ENCODE data around the gene SBF2. TPM values are rescaled to one million over a fixed set of nuclear protein-coding genes. Genes with fewer than 3 reads are reported as not detected.

Gene SBF2
- total and polyA plus RNA-seq, 2 of the 13 experiments (the other 11 are each of a cell fraction or from before 2014, with no cell fraction given), result 24.0 to 45.8 TPM

DNA sequence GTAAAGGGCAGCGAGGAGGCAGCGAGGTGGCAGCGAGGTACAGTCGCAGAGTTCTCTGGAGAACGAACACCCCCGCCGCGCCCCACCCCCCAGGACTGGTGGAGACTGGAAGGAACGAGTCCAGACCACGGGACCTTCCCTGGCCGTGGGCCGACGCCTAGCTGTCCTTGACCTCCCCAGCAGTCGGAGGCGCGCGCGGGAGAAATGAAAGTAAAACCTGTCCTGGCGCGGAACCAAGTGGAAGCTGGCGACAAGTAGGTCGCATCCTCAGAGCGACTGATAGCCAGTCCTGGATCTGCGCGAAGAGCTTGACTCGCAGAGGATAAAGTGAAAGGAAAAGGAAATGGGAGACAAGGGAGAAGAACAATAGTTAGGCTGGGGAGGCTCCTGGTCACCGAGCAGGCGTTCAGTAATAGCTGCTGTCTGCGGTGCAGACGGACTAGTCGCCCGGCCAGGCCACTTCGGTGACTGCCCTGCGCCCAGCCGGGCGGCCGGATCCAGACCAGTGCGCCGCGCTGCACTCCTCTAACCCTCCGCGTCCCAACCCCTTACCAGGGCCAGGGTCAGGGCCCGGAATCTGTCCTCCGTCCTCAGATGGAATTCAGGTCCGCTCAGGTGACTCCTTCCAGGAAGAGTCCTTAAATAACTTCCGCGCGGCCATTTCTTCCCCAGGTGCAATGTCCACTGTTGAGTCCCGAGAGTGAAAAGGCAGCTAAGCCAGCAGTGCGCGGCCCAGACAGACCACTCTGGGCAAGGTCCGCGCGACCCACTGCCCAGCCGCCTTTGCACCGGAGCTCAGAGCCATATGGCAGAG lies 8.9 kb upstream of the SBF2 start (continued):
- TF ChIP-seq, protein P1, sequence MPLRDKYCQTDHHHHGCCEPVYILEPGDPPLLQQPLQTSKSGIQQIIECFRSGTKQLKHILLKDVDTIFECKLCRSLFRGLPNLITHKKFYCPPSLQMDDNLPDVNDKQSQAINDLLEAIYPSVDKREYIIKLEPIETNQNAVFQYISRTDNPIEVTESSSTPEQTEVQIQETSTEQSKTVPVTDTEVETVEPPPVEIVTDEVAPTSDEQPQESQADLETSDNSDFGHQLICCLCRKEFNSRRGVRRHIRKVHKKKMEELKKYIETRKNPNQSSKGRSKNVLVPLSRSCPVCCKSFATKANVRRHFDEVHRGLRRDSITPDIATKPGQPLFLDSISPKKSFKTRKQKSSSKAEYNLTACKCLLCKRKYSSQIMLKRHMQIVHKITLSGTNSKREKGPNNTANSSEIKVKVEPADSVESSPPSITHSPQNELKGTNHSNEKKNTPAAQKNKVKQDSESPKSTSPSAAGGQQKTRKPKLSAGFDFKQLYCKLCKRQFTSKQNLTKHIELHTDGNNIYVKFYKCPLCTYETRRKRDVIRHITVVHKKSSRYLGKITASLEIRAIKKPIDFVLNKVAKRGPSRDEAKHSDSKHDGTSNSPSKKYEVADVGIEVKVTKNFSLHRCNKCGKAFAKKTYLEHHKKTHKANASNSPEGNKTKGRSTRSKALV (CRISPR knock-in tag; IDR thresholded peaks at IDR 0.05), result peak; percentile 90
- peak; percentile 18; the same call in 1 of the 2 replicates for TF ChIP-seq SPEN (CRISPR knock-in tag; IDR thresholded peaks at IDR 0.05; ENCODE audit: low read depth)
- TF ChIP-seq RARG (CRISPR knock-in tag; IDR thresholded peaks at IDR 0.05; ENCODE audit: low read depth), result peak; percentile 79; the same call in 1 of the 2 replicates
- TF ChIP-seq ZSCAN22 (CRISPR knock-in tag; IDR thresholded peaks at IDR 0.05), result no peak
- no peak for TF ChIP-seq DPF2 (CRISPR knock-in tag; IDR thresholded peaks at IDR 0.05; ENCODE audit: borderline replicate concordance, low read depth)
- TF ChIP-seq SIX4 (CRISPR knock-in tag; IDR thresholded peaks at IDR 0.05), result no peak
- no peak for TF ChIP-seq SETDB1 (CRISPR knock-in tag; IDR thresholded peaks at IDR 0.05; ENCODE audit: borderline replicate concordance)
- TF ChIP-seq, protein P2, sequence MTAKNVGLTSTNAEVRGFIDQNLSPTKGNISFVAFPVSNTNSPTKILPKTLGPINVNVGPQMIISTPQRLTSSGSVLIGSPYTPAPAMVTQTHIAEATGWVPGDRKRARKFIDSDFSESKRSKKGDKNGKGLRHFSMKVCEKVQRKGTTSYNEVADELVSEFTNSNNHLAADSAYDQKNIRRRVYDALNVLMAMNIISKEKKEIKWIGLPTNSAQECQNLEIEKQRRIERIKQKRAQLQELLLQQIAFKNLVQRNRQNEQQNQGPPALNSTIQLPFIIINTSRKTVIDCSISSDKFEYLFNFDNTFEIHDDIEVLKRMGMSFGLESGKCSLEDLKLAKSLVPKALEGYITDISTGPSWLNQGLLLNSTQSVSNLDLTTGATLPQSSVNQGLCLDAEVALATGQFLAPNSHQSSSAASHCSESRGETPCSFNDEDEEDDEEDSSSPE (CRISPR knock-in tag; IDR thresholded peaks at IDR 0.05), result peak; percentile 80; the same call in 1 of the 2 replicates
- no peak for TF ChIP-seq NFE2 (CRISPR knock-in tag; IDR thresholded peaks at IDR 0.05)
- TF ChIP-seq MTF2 (CRISPR knock-in tag; IDR thresholded peaks at IDR 0.05; ENCODE audit: borderline replicate concordance), result peak; percentile 66; the same call in 1 of the 2 replicates
- TF ChIP-seq, protein P3, sequence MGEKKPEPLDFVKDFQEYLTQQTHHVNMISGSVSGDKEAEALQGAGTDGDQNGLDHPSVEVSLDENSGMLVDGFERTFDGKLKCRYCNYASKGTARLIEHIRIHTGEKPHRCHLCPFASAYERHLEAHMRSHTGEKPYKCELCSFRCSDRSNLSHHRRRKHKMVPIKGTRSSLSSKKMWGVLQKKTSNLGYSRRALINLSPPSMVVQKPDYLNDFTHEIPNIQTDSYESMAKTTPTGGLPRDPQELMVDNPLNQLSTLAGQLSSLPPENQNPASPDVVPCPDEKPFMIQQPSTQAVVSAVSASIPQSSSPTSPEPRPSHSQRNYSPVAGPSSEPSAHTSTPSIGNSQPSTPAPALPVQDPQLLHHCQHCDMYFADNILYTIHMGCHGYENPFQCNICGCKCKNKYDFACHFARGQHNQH (CRISPR knock-in tag; IDR thresholded peaks at IDR 0.05), result no peak
- TF ChIP-seq ZSCAN12 (CRISPR knock-in tag; IDR thresholded peaks at IDR 0.05), result 0 out of 2 replicates have a peak, but pooled peaks have one; percentile 65
- TF ChIP-seq, protein P4, sequence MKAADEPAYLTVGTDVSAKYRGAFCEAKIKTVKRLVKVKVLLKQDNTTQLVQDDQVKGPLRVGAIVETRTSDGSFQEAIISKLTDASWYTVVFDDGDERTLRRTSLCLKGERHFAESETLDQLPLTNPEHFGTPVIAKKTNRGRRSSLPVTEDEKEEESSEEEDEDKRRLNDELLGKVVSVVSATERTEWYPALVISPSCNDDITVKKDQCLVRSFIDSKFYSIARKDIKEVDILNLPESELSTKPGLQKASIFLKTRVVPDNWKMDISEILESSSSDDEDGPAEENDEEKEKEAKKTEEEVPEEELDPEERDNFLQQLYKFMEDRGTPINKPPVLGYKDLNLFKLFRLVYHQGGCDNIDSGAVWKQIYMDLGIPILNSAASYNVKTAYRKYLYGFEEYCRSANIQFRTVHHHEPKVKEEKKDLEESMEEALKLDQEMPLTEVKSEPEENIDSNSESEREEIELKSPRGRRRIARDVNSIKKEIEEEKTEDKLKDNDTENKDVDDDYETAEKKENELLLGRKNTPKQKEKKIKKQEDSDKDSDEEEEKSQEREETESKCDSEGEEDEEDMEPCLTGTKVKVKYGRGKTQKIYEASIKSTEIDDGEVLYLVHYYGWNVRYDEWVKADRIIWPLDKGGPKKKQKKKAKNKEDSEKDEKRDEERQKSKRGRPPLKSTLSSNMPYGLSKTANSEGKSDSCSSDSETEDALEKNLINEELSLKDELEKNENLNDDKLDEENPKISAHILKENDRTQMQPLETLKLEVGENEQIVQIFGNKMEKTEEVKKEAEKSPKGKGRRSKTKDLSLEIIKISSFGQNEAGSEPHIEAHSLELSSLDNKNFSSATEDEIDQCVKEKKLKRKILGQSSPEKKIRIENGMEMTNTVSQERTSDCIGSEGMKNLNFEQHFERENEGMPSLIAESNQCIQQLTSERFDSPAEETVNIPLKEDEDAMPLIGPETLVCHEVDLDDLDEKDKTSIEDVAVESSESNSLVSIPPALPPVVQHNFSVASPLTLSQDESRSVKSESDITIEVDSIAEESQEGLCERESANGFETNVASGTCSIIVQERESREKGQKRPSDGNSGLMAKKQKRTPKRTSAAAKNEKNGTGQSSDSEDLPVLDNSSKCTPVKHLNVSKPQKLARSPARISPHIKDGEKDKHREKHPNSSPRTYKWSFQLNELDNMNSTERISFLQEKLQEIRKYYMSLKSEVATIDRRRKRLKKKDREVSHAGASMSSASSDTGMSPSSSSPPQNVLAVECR (CRISPR knock-in tag; IDR thresholded peaks at IDR 0.05; ENCODE audit: borderline replicate concordance), result peak; percentile 80
- no peak for TF ChIP-seq FOXC1 (CRISPR knock-in tag; IDR thresholded peaks at IDR 0.05; ENCODE audit: borderline replicate concordance)
